Measurements from ENCODE around the gene TMEM63C. TPM values are rescaled to one million over a fixed set of nuclear protein-coding genes. Genes with fewer than 3 reads are reported as not detected.
"Not testable (repeated sequence)": the region's sequence is repeated elsewhere in the genome, so short reads cannot be mapped to it uniquely, and the experiment has no call there.

Gene TMEM63C
- total RNA-seq, 1 donor from 2014 or later = not detected

GRCh38 chr14:77276295-77276935, 94.8 kb downstream of the TMEM63C start:
- DNase-seq (ENCODE audit: low read depth, low spot score) = no peak

- DNase-seq (ENCODE audit: low read depth, low spot score) = no peak
Observed at GRCh38 chr14:77276959-77277358, 95.4 kb downstream of the TMEM63C start.

- no peak for DNase-seq (ENCODE audit: low read depth, low spot score)
Observed at GRCh38 chr14:77278461-77279230, 97.0 kb downstream of the TMEM63C start.

- DNase-seq (ENCODE audit: low read depth, low spot score) = no peak
Observed at GRCh38 chr14:77279719-77280118, 98.1 kb downstream of the TMEM63C start.

- not testable (repeated sequence) for DNase-seq (ENCODE audit: low read depth, low spot score)
Observed at GRCh38 chr14:77280921-77281320, 99.3 kb downstream of the TMEM63C start.

- DNase-seq (ENCODE audit: low read depth, low spot score) = no peak
Observed at GRCh38 chr14:77281852-77282410, 100.3 kb downstream of the TMEM63C start.

GRCh38 chr14:77284066-77284465, 102.5 kb downstream of the TMEM63C start:
- DNase-seq (ENCODE audit: low read depth, low spot score) = no peak

- DNase-seq (ENCODE audit: low read depth, low spot score) = no peak
Observed at GRCh38 chr14:77284466-77284865, 102.9 kb downstream of the TMEM63C start.

- no peak for DNase-seq (ENCODE audit: low read depth, low spot score)
Observed at GRCh38 chr14:77286576-77286975, 105.0 kb downstream of the TMEM63C start.

GRCh38 chr14:77290705-77291104, 109.1 kb downstream of the TMEM63C start:
- DNase-seq (ENCODE audit: low read depth, low spot score) = no peak

- DNase-seq (ENCODE audit: low read depth, low spot score) = no peak
Observed at GRCh38 chr14:77296155-77296554, 114.6 kb downstream of the TMEM63C start.

- no peak for DNase-seq (ENCODE audit: low read depth, low spot score)
Observed at GRCh38 chr14:77296906-77297305, 115.3 kb downstream of the TMEM63C start.

- no peak for DNase-seq (ENCODE audit: low read depth, low spot score)
Observed at GRCh38 chr14:77299771-77300170, 118.2 kb downstream of the TMEM63C start.

- DNase-seq (ENCODE audit: low read depth, low spot score) = peak; percentile 54
Observed at GRCh38 chr14:77301103-77301502, 119.5 kb downstream of the TMEM63C start.

GRCh38 chr14:77302926-77303325, 121.3 kb downstream of the TMEM63C start:
- DNase-seq (ENCODE audit: low read depth, low spot score) = no peak

- DNase-seq (ENCODE audit: low read depth, low spot score) = peak; percentile 88
Observed at GRCh38 chr14:77303417-77304156, 122.0 kb downstream of the TMEM63C start.

- no peak for DNase-seq (ENCODE audit: low read depth, low spot score)
Observed at GRCh38 chr14:77305696-77306095, 124.1 kb downstream of the TMEM63C start.

- no peak for DNase-seq (ENCODE audit: low read depth, low spot score)
Observed at GRCh38 chr14:77306416-77306815, 124.8 kb downstream of the TMEM63C start.

- no peak for DNase-seq (ENCODE audit: low read depth, low spot score)
Observed at GRCh38 chr14:77306851-77307496, 125.4 kb downstream of the TMEM63C start.

Measured in pulmonary artery endothelial cell (primary cell).